ENCODE results near the gene OVAAL. TPM values are rescaled to one million over a fixed set of nuclear protein-coding genes. Genes with fewer than 3 reads are reported as not detected.

OVAAL gene
- total RNA-seq, 2 donors from 2014 or later: not detected

- H3K27ac ChIP-seq: no peak overlapping the region
- no peaks in the 10 kb centered on the region for H3K36me3 ChIP-seq (replicated peaks in 1 of 2; ENCODE audit: insufficient read depth in 1 of 2, low read depth in 2 of 2)
- H3K9me3 ChIP-seq: no peaks in the 10 kb centered on the region
- peaks cover 20% of the 10 kb centered on the region for H3K4me1 ChIP-seq
- intact Hi-C loops (cut with DNase I): loop anchor here (10.0 kb wide), 2 partner anchors 335 to 635 kb away; no protein-coding TSS in a partner anchor
- ATAC-seq (no peak), DNase-seq (no peak)
- no peak for TF ChIP-seq POLR2A (IDR thresholded peaks at IDR 0.05)
- no peak for TF ChIP-seq CTCF (IDR thresholded peaks at IDR 0.05)
- H3K27me3 ChIP-seq: no peaks in the 10 kb centered on the region
- WGBS, 2 donors: 55 to 74% methylated on average over 4 of the region's 4 CpGs
- H3K4me3 ChIP-seq: no peak overlapping the region
Measured at GRCh38 chr1:180519846-180520245, 38.9 kb upstream of the OVAAL start.

- Histone ChIP-seq H3K4me1 (peaks cover 20% of the 10 kb centered on the region), H3K27ac (peak overlapping the region in 3 of 4 donors; percentile 44 to 57 (median 56)), H3K4me3 (no peak overlapping the region), H3K36me3 (replicated peaks in 1 of 2; ENCODE audit: insufficient read depth in 1 of 2, low read depth in 2 of 2) (no peaks in the 10 kb centered on the region), H3K27me3 (no peaks in the 10 kb centered on the region), H3K9me3 (no peaks in the 10 kb centered on the region)
- DNase-seq (peak in 2 of 4 donors; percentile 23 to 24), ATAC-seq (peak; percentile 74)
- WGBS, 2 donors: 40 to 44% methylated on average over 9 of the region's 9 CpGs
- intact Hi-C loops (cut with DNase I): loop anchor here (10.0 kb wide), 2 partner anchors 333 to 633 kb away; no protein-coding TSS in a partner anchor
- no peak for TF ChIP-seq POLR2A (IDR thresholded peaks at IDR 0.05)
- no peak for TF ChIP-seq CTCF (IDR thresholded peaks at IDR 0.05)
Measured at GRCh38 chr1:180521474-180522212, 37.1 kb upstream of the OVAAL start.

- Histone ChIP-seq H3K27me3 (no peaks in the 10 kb centered on the region), H3K4me1 (peaks cover 20% of the 10 kb centered on the region), H3K9me3 (no peaks in the 10 kb centered on the region), H3K4me3 (no peak overlapping the region), H3K27ac (peak overlapping the region in 3 of 4 donors; percentile 44 to 57 (median 56)), H3K36me3 (replicated peaks in 1 of 2; ENCODE audit: insufficient read depth in 1 of 2, low read depth in 2 of 2) (no peaks in the 10 kb centered on the region)
- TF ChIP-seq CTCF (IDR thresholded peaks at IDR 0.05): no peak
- no peak for TF ChIP-seq POLR2A (IDR thresholded peaks at IDR 0.05)
- DNase-seq: no peak
- 18 to 19% methylated on average over 7 of the region's 7 CpGs for WGBS, 2 donors
- intact Hi-C loops (cut with DNase I): loop anchor here (10.0 kb wide), 2 partner anchors 333 to 633 kb away; no protein-coding TSS in a partner anchor
- ATAC-seq: peak; percentile 35
Measured at GRCh38 chr1:180522213-180522515, 36.6 kb upstream of the OVAAL start.

GRCh38 chr1:180524160-180524914 lies 34.4 kb upstream of the OVAAL start:
- H3K36me3 ChIP-seq (replicated peaks in 1 of 2; ENCODE audit: insufficient read depth in 1 of 2, low read depth in 2 of 2): no peaks in the 10 kb centered on the region
- intact Hi-C loops (cut with DNase I): loop anchor here (10.0 kb wide), 2 partner anchors 330 to 630 kb away; no protein-coding TSS in a partner anchor

More at GRCh38 chr1:180524160-180524914, 34.4 kb upstream of the OVAAL start:
- no peak overlapping the region for H3K27ac ChIP-seq
- TF ChIP-seq POLR2A (IDR thresholded peaks at IDR 0.05): no peak
- TF ChIP-seq CTCF (IDR thresholded peaks at IDR 0.05): no peak
- peaks cover 20% of the 10 kb centered on the region for H3K4me1 ChIP-seq
- no peak for ATAC-seq
- H3K4me3 ChIP-seq: no peak overlapping the region
- no peaks in the 10 kb centered on the region for H3K27me3 ChIP-seq
- WGBS, 2 donors: 73 to 75% methylated on average over 7 of the region's 7 CpGs
- H3K9me3 ChIP-seq: no peaks in the 10 kb centered on the region
- DNase-seq: no peak

Measured in body of pancreas (tissue), 4 donors.